ENCODE data around the gene BDKRB1.
A peak's percentile ranks its signal among the peaks of the same experiment; 100 is the strongest.

Gene BDKRB1

GRCh38 chr14:96263347-96264199 is 7.6 kb downstream of the BDKRB1 start:
- no peak for DNase-seq

- no peak for DNase-seq
Observed at GRCh38 chr14:96264200-96264553, 8.2 kb downstream of the BDKRB1 start.

- DNase-seq, result peak; percentile 17
Observed at GRCh38 chr14:96264853-96265252, 8.8 kb downstream of the BDKRB1 start.

GRCh38 chr14:96265383-96266095 is 9.5 kb downstream of the BDKRB1 start:
- DNase-seq, result peak; percentile 64

GRCh38 chr14:96267336-96267735 is 11.3 kb downstream of the BDKRB1 start:
- peak; percentile 67 for DNase-seq

- no peak for DNase-seq
Observed at GRCh38 chr14:96267916-96268315, 11.9 kb downstream of the BDKRB1 start.

GRCh38 chr14:96268431-96269358 is 12.7 kb downstream of the BDKRB1 start:
- DNase-seq, result no peak

GRCh38 chr14:96269359-96269710 is 13.3 kb downstream of the BDKRB1 start:
- DNase-seq, result no peak

GRCh38 chr14:96270565-96271420 is 14.8 kb downstream of the BDKRB1 start:
- DNase-seq, result no peak

GRCh38 chr14:96271421-96271762 is 15.4 kb downstream of the BDKRB1 start:
- no peak for DNase-seq

- no peak for DNase-seq
Observed at GRCh38 chr14:96272777-96273473, 16.9 kb downstream of the BDKRB1 start.

- DNase-seq, result no peak
Observed at GRCh38 chr14:96273629-96274028, 17.6 kb downstream of the BDKRB1 start.

- no peak for DNase-seq
Observed at GRCh38 chr14:96274122-96274521, 18.1 kb downstream of the BDKRB1 start.

GRCh38 chr14:96274543-96274942 is 18.5 kb downstream of the BDKRB1 start:
- DNase-seq, result peak; percentile 12

- DNase-seq, result peak; percentile 63
Observed at GRCh38 chr14:96275177-96276112, 19.4 kb downstream of the BDKRB1 start.

GRCh38 chr14:96277890-96278289 is 21.9 kb downstream of the BDKRB1 start:
- no peak for DNase-seq

- no peak for DNase-seq
Observed at GRCh38 chr14:96279564-96279963, 23.6 kb downstream of the BDKRB1 start.

GRCh38 chr14:96280104-96280503 is 24.1 kb downstream of the BDKRB1 start:
- DNase-seq, result no peak

- DNase-seq, result no peak
Observed at GRCh38 chr14:96281486-96281885, 25.5 kb downstream of the BDKRB1 start.

- no peak for DNase-seq
Observed at GRCh38 chr14:96284008-96284407, 28.0 kb downstream of the BDKRB1 start.

- no peak for DNase-seq
Observed at GRCh38 chr14:96284430-96284829, 28.4 kb downstream of the BDKRB1 start.
